ENCODE measurements around the gene KCNIP4.

The KCNIP4 gene

DNA sequence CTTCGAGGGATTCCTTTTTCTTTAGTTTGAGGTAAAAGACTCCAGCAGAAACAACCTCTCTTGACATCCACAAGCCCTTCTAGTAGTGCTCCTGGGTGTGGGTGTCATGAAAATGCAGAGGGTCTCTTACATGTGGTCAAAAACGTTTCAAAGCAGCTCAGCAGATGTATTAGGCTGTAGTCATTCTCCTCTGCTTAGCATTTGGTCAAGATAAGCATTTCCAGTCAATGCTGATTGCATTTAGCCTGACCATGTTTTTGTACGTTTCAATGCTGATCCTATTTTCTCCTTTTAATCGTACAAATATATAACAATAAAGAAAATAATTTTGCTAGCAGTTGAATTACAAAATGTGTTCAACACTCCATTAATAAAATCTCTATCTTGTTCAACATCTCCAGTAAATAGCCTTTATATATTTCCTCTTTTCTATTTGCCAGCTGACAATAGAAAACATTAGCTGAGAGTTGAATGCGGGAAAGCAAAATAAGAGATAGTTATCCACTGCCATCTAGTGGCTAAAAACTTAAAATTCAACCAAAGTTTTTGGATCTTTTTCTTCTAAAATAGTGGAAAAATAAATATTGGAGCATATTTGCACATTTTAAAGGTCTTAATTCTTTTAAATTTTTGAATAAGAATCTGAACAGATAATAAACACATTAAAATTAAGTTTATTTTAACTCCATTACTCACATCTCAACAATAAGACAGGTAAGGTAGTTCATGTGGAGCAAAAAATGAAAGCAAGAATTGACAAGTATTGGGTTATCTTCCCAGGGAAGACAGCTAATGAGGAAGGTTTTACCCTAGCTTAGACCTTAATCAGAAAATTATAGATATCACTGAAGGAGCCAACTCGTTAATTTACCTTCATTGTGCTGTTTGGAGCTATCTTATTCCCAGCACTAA, 1263.5 kb downstream of the KCNIP4 start:
- no peak for DNase-seq (ENCODE audit: low read depth in 1 of 2, low spot score in 1 of 2)

DNA sequence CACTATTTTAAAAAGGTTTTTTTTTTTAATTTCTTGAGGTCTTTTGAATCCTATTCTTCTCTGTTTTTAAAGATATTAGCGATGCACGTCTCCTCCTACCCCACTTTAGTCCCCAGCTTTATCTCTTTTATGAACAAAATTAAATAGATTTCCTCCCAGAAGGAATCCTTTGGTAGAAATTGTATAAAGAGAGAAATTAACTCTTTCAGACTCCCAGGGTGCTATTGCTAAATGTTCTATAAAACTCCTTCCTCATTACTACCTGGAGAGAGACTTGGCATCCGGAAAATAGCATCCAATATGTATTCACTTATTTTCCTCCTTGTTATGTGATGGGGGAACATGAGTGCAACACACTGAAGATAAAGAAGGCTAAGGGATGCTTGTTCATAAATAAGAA, 1264.8 kb downstream of the KCNIP4 start:
- no peak for DNase-seq (ENCODE audit: low read depth in 1 of 2, low spot score in 1 of 2)

DNA sequence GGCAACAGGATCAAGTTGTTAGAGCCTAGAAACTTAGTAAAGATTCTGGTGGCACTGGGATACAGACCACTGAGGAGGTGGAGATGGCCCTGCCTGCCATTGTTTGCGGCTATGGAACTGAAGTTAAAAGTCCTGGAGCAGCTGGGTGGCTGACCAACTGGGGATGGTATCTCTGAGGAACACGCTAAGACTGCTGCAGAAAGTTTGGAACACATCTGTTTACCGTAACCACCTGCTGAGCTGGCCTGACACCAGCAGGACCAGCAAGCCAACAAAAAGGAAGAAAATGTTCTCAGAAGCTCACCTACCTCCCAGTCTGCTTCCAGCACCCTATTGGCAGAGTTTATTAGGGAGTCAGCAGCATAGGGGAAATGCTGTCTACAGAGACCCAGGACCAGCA, 1265.7 kb downstream of the KCNIP4 start:
- DNase-seq (ENCODE audit: low read depth in 1 of 2, low spot score in 1 of 2): no peak

DNA sequence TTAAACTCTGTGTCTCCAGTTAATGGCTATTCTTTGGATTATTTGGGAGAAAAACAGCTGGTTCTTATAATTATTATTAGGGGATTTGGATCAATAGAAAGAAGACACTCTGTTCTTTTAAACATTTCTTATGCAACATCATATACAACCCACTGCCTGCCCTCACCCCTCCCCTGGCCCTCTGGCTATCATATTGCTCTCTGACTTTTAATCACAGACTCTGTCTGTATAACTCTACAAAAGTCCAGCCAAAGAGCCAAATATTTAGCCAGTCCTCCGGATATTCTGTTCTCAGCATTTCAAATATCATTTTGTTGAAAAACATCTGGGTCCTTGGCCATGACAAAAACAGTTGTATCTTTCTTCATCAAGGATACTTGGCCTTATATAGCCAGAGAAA, 1267.3 kb downstream of the KCNIP4 start:
- DNase-seq (ENCODE audit: low read depth in 1 of 2, low spot score in 1 of 2): no peak

DNA sequence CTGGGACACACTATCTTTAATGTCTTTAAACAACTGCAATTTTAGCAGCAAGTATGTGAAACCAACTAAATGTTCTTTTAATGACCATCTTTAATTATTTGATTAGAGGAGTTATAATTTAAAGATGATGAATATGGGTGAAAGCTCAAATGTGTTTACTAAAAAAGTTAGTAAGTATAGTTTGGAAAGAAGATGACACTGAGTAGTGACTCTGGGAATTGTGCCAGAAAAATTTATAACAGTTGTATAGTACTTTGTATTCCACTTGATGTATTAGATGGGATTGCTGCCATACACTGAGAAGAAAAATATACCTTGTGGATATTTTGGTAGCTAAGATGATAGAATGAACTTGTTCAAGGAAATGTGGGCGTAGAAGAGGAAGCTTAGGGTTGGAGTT, 1267.8 kb downstream of the KCNIP4 start:
- no peak for DNase-seq (ENCODE audit: low read depth in 1 of 2, low spot score in 1 of 2)

DNA sequence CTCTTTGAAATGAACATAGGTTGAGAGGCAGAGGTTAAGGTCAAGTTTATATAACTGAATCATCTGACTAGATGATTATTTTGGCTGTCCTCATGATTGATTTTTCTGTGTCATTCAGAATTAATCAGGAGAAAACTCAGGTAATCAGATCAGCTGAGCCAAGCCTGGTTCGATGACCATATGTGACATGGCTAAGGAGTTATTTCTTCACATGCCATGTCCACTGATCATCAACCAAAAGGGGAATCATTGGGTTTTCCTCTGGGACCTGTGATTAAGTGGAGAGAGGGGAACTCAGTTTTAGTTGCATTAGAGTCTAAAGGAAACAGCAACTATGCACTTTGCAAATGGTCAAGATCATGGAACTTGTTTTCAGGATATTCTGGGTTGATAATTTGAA, 1268.6 kb downstream of the KCNIP4 start:
- no peak for DNase-seq (ENCODE audit: low read depth in 1 of 2, low spot score in 1 of 2)
